CD4-positive, alpha-beta T cell treated with Interleukin-1 beta for 1 hour (primary cell): Measurements from ENCODE around the gene RNF25.

Source experiments
- DNase-seq, 2 donors: peaks; one replicate each; pipeline ENCODE4 v3.0.0-alpha.2; 2020 to 2022

The RNF25 gene

GRCh38 chr2:218621007-218621406, 50.8 kb downstream of the RNF25 start:
- no peak for DNase-seq

- DNase-seq, result no peak
These were observed 53.5 kb downstream of the RNF25 start for GRCh38 chr2:218618102-218618860.

- DNase-seq, result no peak
These were observed 55.9 kb downstream of the RNF25 start for GRCh38 chr2:218615868-218616315.
